Measurements from ENCODE around the gene POLR1E. TPM values are rescaled to one million over a fixed set of nuclear protein-coding genes. Genes with fewer than 3 reads are reported as not detected.
A peak's percentile ranks its signal among the peaks of the same experiment; 100 is the strongest.

POLR1E gene
- 22.3 TPM for polyA plus RNA-seq (2013, experiment 1 of 2; ENCODE audit: insufficient read length)
- 19.1 TPM for polyA plus RNA-seq (2013, experiment 2 of 2; ENCODE audit: insufficient read length)

GRCh38 chr9:37485389-37486255, at the start of gene POLR1E:
TSS of gene POLR1E (plus strand) at chr9:37485948. CDS start at chr9:37486048, 100 bp downstream.
- DNase-seq, result peak; percentile 91

GRCh38 chr9:37436540-37436939, 49.2 kb upstream of the POLR1E start:
- DNase-seq, result no peak

- no peak for DNase-seq
Measured at GRCh38 chr9:37437010-37437409, 48.7 kb upstream of the POLR1E start.

- no peak for DNase-seq
Measured at GRCh38 chr9:37437621-37438020, 48.1 kb upstream of the POLR1E start.

- DNase-seq, result no peak
Measured at GRCh38 chr9:37438359-37438758, 47.4 kb upstream of the POLR1E start.

- DNase-seq, result no peak
Measured at GRCh38 chr9:37441776-37442370, 43.9 kb upstream of the POLR1E start.

GRCh38 chr9:37442556-37442955, 43.2 kb upstream of the POLR1E start:
- DNase-seq, result no peak

- DNase-seq, result no peak
Measured at GRCh38 chr9:37443566-37443965, 42.2 kb upstream of the POLR1E start.

- no peak for DNase-seq
Measured at GRCh38 chr9:37444890-37445289, 40.9 kb upstream of the POLR1E start.

GRCh38 chr9:37445832-37446231, 39.9 kb upstream of the POLR1E start:
- DNase-seq, result no peak

GRCh38 chr9:37446401-37446800, 39.3 kb upstream of the POLR1E start:
- DNase-seq, result no peak

GRCh38 chr9:37447111-37447510, 38.6 kb upstream of the POLR1E start:
- no peak for DNase-seq

GRCh38 chr9:37449862-37450632, 35.7 kb upstream of the POLR1E start:
- DNase-seq, result no peak

GRCh38 chr9:37451628-37452027, 34.1 kb upstream of the POLR1E start:
- no peak for DNase-seq

- no peak for DNase-seq
Measured at GRCh38 chr9:37452611-37453010, 33.1 kb upstream of the POLR1E start.

- no peak for DNase-seq
Measured at GRCh38 chr9:37453827-37454226, 31.9 kb upstream of the POLR1E start.

GRCh38 chr9:37454238-37454637, 31.5 kb upstream of the POLR1E start:
- no peak for DNase-seq

- DNase-seq, result no peak
Measured at GRCh38 chr9:37455884-37456647, 29.7 kb upstream of the POLR1E start.

GRCh38 chr9:37456817-37457216, 28.9 kb upstream of the POLR1E start:
- no peak for DNase-seq

- DNase-seq, result no peak
Measured at GRCh38 chr9:37464006-37464405, 21.7 kb upstream of the POLR1E start.

- DNase-seq, result peak; percentile 75
Measured at GRCh38 chr9:37464426-37465248, 21.1 kb upstream of the POLR1E start.

All from fibroblast of skin of back (primary cell).